ENCODE data around the gene MSANTD2. TPM values are rescaled to one million over a fixed set of nuclear protein-coding genes. Genes with fewer than 3 reads are reported as not detected.
A peak's percentile ranks its signal among the peaks of the same experiment; 100 is the strongest.

The MSANTD2 gene
- total RNA-seq, 4 donors from 2014 or later, result 19.8 to 32.8 (median 23.5) TPM

- Histone ChIP-seq H3K36me3 (no peaks in the 10 kb centered on the region), H3K27ac (no peak overlapping the region), H3K4me1 (peaks cover 0 to 48% (median 18%) of the 10 kb centered on the region in 4 donors), H3K9me3 (no peaks in the 10 kb centered on the region), H3K27me3 (peaks cover 0 to 80% of the 10 kb centered on the region in 2 donors), H3K4me3 (no peak overlapping the region)
- WGBS, 2 donors, result 62 to 65% methylated on average over 6 of the region's 6 CpGs
- TF ChIP-seq EP300 (IDR thresholded peaks at IDR 0.05) (no peak), POLR2A (IDR thresholded peaks at IDR 0.05) (no peak), CTCF (IDR thresholded peaks at IDR 0.05) (no peak)
- no peak for DNase-seq (ENCODE audit: low spot score in 2 of 2)
Observed at GRCh38 chr11:124743050-124743449, 57.2 kb downstream of the MSANTD2 start.

- H3K27me3 ChIP-seq, result peaks cover 0 to 75% of the 10 kb centered on the region in 2 donors
- 51 to 75% methylated on average over 2 of the region's 2 CpGs for WGBS, 2 donors
- no peak for DNase-seq (ENCODE audit: low spot score in 2 of 2)
- H3K9me3 ChIP-seq, result no peaks in the 10 kb centered on the region
- H3K27ac ChIP-seq, result no peak overlapping the region
- peaks cover 0 to 43% (median 18%) of the 10 kb centered on the region in 4 donors for H3K4me1 ChIP-seq
- H3K4me3 ChIP-seq, result no peak overlapping the region
- H3K36me3 ChIP-seq, result no peaks in the 10 kb centered on the region
- TF ChIP-seq CTCF (IDR thresholded peaks at IDR 0.05) (no peak), POLR2A (IDR thresholded peaks at IDR 0.05) (no peak), EP300 (IDR thresholded peaks at IDR 0.05) (no peak)
Observed at GRCh38 chr11:124742555-124742954, 57.7 kb downstream of the MSANTD2 start.

GRCh38 chr11:124740277-124740882 is 59.8 kb downstream of the MSANTD2 start:
- H3K27me3 ChIP-seq, result peaks cover 0 to 53% of the 10 kb centered on the region in 2 donors
- H3K27ac ChIP-seq, result no peak overlapping the region
- peaks cover 0 to 21% (median 7%) of the 10 kb centered on the region in 4 donors for H3K4me1 ChIP-seq
- H3K9me3 ChIP-seq, result no peaks in the 10 kb centered on the region
- TF ChIP-seq CTCF (IDR thresholded peaks at IDR 0.05) (peak; percentile 18 to 51 (median 43)), EP300 (IDR thresholded peaks at IDR 0.05) (no peak)
- H3K36me3 ChIP-seq, result no peaks in the 10 kb centered on the region
- WGBS, 2 donors, result 1 to 3% methylated on average over 37 of the region's 37 CpGs
- no peak for DNase-seq (ENCODE audit: low spot score in 2 of 2)
- H3K4me3 ChIP-seq, result peak overlapping the region; percentile 35 to 59 (median 54)

GRCh38 chr11:124739479-124740276 is 60.5 kb downstream of the MSANTD2 start, which contains the start of gene NRGN:
NRGN (plus strand) TSS chr11:124739942; CDS start chr11:124740085, 143 bp downstream.
- peak within 1 kb of the TSS; percentile 35 to 59 (median 54) for H3K4me3 ChIP-seq
- H3K4me1 ChIP-seq, result peaks cover 0 to 18% (median 7%) of the 10 kb centered on the region in 4 donors
- TF ChIP-seq CTCF (IDR thresholded peaks at IDR 0.05) (no peak), POLR2A (IDR thresholded peaks at IDR 0.05) (no peak), EP300 (IDR thresholded peaks at IDR 0.05) (no peak)
- no peaks in the 10 kb centered on the region for H3K9me3 ChIP-seq
- DNase-seq (ENCODE audit: low spot score in 2 of 2), result peak; percentile 80 to 86
- H3K27ac ChIP-seq, result no peak within 1 kb of the TSS
- 1 to 2% methylated on average over 42 to 47 of the region's 59 CpGs for WGBS, 2 donors
- peaks cover 0 to 46% of the 10 kb centered on the region in 2 donors for H3K27me3 ChIP-seq
- H3K36me3 ChIP-seq, result no peaks in the 10 kb centered on the region
